Astrocyte of the hippocampus (primary cell): ENCODE measurements around the gene P2RY12.

Experiments used
- DNase-seq: peaks from one replicate; pipeline ENCODE4 v3.0.0; 2011; ENCODE audit warnings: low read depth, low spot score

Gene P2RY12

GRCh38 chr3:151307583-151308488 is 76.7 kb downstream of the P2RY12 start:
- no peak for DNase-seq

- peak; percentile 28 for DNase-seq
Measured at GRCh38 chr3:151307131-151307530, 77.4 kb downstream of the P2RY12 start.

GRCh38 chr3:151306168-151306810 is 78.3 kb downstream of the P2RY12 start:
- no peak for DNase-seq

GRCh38 chr3:151305775-151306151 is 78.8 kb downstream of the P2RY12 start:
- no peak for DNase-seq

GRCh38 chr3:151305060-151305774 is 79.3 kb downstream of the P2RY12 start:
- peak; percentile 98 for DNase-seq

GRCh38 chr3:151303751-151304150 is 80.8 kb downstream of the P2RY12 start:
- DNase-seq: no peak

- no peak for DNase-seq
Measured at GRCh38 chr3:151301787-151302186, 82.8 kb downstream of the P2RY12 start.

- DNase-seq: no peak
Measured at GRCh38 chr3:151300539-151300938, 84.0 kb downstream of the P2RY12 start.

- no peak for DNase-seq
Measured at GRCh38 chr3:151299006-151299405, 85.5 kb downstream of the P2RY12 start.

GRCh38 chr3:151297429-151297828 is 87.1 kb downstream of the P2RY12 start:
- DNase-seq: no peak

- DNase-seq: no peak
Measured at GRCh38 chr3:151296226-151296625, 88.3 kb downstream of the P2RY12 start.

GRCh38 chr3:151293127-151293526 is 91.4 kb downstream of the P2RY12 start:
- no peak for DNase-seq

- peak; percentile 54 for DNase-seq
Measured at GRCh38 chr3:151290673-151291072, 93.9 kb downstream of the P2RY12 start.

- DNase-seq: no peak
Measured at GRCh38 chr3:151289445-151289844, 95.1 kb downstream of the P2RY12 start.
